Stimulated activated CD8-positive, alpha-beta memory T cell treated with anti-CD3 and anti-CD28 coated beads, Interleukin-15, amount 100 ng/mL, for 48 hours (primary cell): Measurements from ENCODE around the gene HOXD12.

Experiments used
- DNase-seq, 2 donors: peaks; one replicate each; pipeline ENCODE4 v3.0.0-alpha.2; 2020; ENCODE audit warnings: low read depth in 2 of 2

HOXD12 gene

GRCh38 chr2:176099728-176100546 lies at the start of gene HOXD12:
Gene HOXD12, plus strand, starts transcription at chr2:176099795. Its CDS starts 7 bp downstream, at chr2:176099802.
- no peak for DNase-seq

GRCh38 chr2:176056406-176056805 lies 43.2 kb upstream of the HOXD12 start:
- no peak for DNase-seq

- no peak for DNase-seq
Observed at GRCh38 chr2:176063958-176064357, 35.6 kb upstream of the HOXD12 start.

DNA sequence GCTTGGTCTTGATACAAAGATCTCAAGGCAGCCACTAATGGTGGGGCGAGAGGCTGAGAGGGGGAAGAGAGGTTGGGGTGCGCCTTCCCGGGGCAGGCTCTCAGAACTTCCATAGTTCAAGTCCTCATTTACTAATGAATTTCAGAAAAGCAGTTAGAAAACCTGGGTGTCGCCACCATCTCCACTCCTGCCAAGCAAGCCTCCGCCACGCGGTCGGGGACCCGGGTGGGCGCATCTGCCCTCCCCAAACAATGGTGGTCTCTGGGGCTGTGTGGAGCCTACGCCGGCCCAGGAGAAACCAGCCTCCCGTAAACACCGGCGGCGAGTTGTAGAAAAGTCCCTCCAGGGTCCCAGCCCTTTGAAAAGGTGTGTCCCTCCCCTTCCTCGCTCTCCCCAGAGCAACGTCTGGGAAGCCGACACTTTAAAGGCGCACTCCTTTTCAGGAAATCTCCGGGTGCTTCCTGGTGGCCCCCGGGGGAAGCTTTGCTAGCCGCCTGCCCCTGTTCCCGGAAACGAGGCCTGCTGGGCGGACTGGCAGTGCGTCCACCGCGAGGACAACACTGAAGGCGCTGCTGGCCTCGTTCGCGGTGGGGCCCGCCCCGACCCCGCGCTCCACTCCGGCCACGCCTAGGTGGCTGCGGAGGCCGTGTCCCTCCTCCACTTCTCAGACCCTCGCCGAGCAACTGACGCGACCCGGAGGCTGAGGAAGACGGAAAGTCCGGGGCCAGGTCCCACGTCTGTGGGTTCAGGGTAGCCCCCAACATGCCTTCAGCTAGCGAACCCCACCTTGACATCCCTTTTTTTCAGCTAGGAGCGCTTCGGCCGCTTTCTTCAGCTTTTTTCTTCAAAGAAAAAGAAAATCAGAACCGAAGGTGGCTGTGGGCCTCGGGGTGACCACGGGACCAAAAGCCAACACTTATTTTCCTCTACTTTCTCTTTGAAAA lies 32.7 kb upstream of the HOXD12 start:
- no peak for DNase-seq

DNA sequence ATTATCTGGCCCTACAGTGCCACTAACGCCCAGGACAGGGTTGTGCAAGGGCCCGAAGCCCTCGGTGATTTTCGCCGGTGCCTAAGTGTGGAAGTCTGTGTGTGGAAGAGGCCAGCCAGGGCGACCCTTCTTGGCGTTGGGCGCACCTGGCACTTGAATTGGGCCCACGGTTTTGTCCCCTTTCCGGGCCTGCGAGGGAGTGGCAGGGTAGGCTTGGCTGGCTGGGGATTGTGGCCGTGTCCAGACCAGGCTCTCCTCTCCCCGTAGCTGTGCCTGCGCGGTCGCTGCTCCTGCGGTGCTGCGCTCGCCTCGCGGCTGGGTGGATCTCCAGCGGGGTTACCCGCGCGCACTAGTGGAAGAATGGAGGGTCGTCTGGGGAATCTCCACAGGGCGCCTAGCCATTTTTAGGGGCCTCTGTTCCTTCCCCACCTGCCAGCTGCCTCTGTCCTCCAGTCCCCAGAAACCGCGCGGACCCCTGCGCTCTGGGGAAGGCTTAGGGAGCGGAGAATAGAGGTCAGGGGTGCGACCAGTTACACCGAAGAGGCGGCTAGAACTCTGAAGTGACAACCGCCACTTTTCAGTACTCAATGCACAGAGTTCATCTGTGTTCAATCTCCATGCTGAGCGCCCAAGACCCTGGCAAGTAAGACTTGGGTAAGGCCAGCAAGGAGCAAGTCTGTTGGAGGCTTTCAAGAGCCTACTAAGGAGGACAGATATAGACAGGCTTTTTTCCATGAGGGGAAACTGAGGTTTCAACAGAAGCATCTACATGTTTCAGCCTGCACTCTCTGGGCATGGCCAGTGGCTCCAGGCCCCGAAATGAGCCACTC lies 31.8 kb upstream of the HOXD12 start:
- no peak for DNase-seq

DNA sequence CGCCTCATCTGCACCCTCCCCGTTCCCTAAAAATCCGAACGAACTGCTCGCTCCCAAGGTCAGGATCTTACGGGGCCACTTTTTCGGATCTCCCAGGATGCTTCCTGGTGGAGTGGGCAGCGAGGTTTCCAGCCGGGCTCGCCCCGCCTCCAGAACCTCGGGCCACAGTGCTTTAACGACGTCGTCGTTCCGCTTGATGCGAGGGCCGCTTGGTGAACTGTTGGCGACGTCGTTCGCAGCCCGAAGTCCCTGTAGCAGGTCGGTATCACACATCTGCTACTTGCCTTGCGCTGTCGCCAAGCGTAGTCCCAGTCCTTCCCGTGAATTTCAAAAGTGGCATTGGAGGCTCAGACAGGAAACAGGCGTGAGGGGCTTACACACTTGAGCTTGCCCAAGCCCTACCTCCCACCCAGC lies 31.2 kb upstream of the HOXD12 start:
- no peak for DNase-seq

GRCh38 chr2:176071330-176072291 lies 28.0 kb upstream of the HOXD12 start:
- no peak for DNase-seq

DNA sequence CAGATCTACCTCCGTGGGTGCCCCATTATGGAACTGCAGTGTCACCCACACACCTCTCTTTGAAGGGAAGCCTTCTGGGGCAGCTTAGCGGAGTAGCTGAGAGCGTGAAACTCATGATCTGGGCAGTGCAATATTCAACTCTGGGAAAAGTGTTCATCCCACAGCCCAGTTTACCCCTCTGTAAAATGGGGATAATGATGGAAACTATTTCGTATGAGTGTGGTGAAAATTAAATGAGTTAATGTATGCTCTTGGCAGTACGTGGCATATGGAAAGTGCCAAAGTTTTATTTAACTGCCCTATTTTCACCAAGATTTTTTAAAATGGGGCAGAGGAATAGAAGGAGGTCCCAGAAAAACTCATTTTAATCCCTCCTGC lies 27.3 kb upstream of the HOXD12 start:
- no peak for DNase-seq

DNA sequence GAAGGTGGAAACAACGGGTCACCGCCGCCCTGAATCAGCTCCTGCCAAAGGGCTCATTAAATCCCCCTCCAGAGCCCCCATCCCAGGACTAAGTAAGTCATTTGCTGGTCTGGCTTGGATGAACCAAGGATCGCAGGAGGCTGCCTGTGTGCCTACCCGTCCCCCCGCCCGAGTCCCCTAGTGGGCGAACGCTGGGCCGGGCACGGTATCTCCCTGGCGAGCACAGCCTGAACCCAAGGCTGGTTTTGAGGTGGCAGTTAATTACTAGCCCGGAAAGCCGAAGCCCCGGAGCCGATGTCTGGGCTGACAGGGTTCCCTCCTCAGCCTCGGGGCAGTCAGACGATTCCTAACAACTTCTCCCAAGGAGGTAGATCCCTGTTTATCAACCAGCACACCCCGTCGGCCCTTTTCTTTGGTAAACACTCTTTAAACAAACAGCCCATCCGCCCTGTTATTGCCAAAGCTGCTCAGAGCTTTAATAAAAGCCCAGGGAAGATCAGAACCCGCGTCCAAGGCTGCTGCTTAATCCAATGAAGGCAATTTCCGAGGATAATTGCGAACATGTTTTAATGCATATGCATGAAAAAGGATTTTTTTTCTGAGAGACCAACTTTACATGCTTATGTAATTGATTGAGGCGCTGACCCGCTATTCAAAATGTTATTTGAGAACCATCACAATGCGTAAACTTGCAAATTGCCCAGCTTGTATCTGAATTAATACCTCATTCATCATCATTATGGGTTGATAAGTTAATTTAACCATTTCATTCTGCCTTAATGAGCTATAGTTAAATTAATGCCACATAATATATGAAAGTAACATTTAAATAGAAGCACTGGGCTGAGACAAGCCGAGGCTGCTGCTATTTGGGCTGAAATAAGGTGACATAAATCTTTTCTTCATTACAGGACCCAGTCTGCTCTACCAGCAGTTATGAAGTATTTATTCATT lies 26.4 kb upstream of the HOXD12 start:
- no peak for DNase-seq

DNA sequence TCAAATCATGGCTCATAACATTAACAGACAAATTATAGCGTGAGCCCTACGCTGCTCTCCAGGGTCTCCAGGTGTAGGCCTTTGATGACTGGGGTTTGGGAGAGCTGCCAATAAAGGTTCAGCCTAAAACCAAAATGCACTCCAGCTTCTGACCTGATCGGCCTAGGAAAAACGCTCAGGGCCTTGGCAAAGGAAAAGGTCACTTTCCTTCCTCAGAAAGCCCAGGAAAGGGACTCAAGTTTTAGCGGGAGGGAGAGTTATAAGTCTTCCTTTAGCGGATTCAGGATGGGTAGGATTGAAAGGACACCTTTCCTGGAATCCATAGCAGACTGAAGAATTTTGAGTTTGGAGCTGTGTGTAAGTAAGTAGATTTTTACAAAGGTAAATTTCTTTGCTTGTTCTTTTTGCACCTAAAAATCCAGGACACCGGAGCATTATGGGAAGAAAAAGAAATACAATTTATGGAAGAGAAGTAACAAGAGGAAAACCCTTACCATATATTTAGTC lies 24.6 kb upstream of the HOXD12 start:
- no peak for DNase-seq

GRCh38 chr2:176075481-176075880 lies 24.1 kb upstream of the HOXD12 start:
- DNase-seq = no peak

- DNase-seq = no peak
Observed at GRCh38 chr2:176076063-176076462, 23.5 kb upstream of the HOXD12 start.

DNA sequence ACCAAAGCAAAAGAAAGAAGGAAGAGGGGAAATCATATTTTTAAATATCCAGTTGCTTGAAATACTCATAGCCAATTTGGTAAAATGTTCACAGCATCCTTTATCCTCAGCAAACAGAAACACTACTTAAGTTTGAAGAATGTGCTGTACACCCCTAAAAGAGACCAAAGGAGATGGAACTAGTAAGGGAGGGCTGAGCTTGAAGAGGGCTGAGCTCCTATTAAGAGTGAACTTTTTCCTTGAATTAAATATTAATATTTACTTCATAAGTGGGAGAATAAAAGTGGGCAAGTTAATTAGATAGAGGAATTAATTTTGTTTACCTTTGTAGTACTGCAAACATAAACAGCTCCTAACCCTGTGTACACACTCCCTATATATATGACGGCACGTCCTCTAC lies 22.8 kb upstream of the HOXD12 start:
- DNase-seq = no peak

DNA sequence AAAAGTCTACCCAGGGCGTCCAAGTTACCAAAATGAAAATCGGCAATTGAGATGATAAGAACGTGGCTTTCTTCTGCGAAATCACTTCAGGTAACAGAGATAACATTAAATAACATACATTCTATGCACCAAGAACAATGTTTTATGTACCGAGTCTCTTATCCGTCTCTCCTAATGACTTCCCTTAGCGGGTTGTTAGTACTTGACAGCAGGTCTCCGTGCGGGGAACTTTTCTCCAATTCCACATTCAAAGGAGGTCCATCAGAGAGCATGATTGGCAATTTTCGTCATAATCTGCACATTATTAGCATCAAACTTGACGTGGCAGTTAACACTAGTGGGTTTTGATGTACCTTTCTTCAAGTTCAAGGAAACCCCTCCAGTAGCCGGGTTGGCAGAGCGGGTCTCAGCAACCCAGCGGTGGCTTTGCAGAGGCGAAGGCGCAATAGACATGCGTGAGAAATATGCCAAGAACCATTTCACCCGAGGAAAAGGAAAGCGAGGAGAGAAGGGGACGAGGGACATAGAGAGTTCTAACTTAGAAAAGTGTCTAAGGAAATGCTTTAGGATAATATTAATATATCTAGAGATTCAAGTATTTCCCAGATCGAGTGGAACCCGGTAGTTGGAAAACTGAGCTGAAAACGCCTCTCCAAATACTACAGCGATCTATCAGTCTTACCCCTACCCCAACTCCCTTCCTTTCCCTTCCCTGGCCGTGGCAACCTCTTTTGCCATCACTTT lies 20.9 kb upstream of the HOXD12 start:
- DNase-seq = no peak

- DNase-seq = no peak
Observed at GRCh38 chr2:176079285-176079830, 20.2 kb upstream of the HOXD12 start.

DNA sequence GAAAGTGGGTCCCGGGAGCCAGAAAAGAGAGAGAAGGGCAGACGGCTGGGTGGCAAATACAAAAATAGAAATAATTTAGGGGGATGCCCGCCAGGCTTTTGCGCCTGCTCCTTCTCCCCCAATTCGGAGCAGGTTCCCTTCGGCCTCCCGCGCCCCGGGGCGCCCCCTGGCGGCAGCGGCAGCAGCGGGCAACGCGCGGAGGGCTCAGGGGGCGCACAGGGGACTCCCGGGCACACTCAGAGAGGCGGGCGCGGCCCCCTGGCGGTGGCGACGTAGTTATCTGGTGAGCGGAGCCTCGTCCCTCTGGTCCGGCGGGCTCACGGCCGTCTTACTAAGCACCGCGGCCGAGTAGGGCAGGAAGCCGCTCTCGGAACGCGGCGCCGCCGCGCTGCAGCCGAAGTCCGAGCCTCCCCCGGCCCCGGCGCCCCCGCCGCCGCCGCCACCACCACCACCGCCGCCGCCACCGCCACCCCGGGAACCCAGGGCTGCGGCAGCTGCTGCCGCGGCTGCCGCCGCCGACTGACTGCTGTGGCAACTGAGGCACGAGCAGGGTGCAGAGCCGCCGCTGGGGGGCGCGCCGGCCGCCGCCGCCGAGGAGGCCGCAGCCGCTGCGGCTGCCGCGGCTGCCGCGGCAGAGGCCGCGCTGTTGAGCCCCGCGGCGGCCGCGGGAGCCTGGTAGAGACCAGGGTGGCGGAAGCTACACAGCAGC lies 19.6 kb upstream of the HOXD12 start:
- no peak for DNase-seq

- no peak for DNase-seq
Observed at GRCh38 chr2:176080540-176081375, 18.8 kb upstream of the HOXD12 start.
